Fibroblast of lung (primary cell): ENCODE measurements around the gene TBC1D13.

Experiments used
- CTCF ChIP-seq, 2 donors: IDR thresholded peaks in 1 of 2; conservative IDR thresholded peaks in 1 of 2; 1 replicate in 1 of 2; 2 replicates in 1 of 2; pipeline ENCODE4 v1.5.1; 2011 to 2012; ENCODE audit warnings: low read length in 2 of 2, control low read depth in 1 of 2, inconsistent platforms in 1 of 2, low read depth in 1 of 2, mild to moderate bottlenecking in 1 of 2
- EZH2 ChIP-seq: IDR thresholded peaks from 2 replicates; pipeline ENCODE4 v1.5.1; 2012; ENCODE audit warnings: low read length, control low read depth, mild to moderate bottlenecking; ENCODE audit errors: missing control alignments

GRCh38 chr9:128753627-128754026, 33.4 kb upstream of the TBC1D13 start:
- TF ChIP-seq CTCF (conservative IDR thresholded peaks at IDR 0.05 in 1 of 2, IDR thresholded peaks at IDR 0.05 in 1 of 2; ENCODE audit: low read depth in 1 of 2, low read length in 2 of 2), result no peak
- no peak for TF ChIP-seq EZH2
